SK-N-SH (cell line): Measurements from ENCODE around the gene DBX1.

Experiments used
- EP300 ChIP-seq, 2 experiments: IDR thresholded peaks; 2 replicates each; pipeline versions ENCODE4 v1.4.0 to v1.6.1; 2012; ENCODE audit warnings: borderline replicate concordance in 1 of 2, low read depth in 1 of 2, low read length in 1 of 2
- JUND ChIP-seq: IDR thresholded peaks from 2 replicates; pipeline ENCODE4 v1.4.0; 2012
- MXI1 ChIP-seq: IDR thresholded peaks from 2 replicates; pipeline ENCODE4 v1.6.1; 2012; ENCODE audit warnings: mild to moderate bottlenecking, low read depth, low read length, improper control_type of control experiment
- POLR2AphosphoS5 ChIP-seq: IDR thresholded peaks from 2 replicates; pipeline ENCODE4 v1.6.1; 2012; ENCODE audit warnings: low read depth, low read length
- RCOR1 ChIP-seq: fragments of 150-350 bp; IDR thresholded peaks from 2 replicates; pipeline ENCODE4 v1.6.1; 2017; ENCODE audit warnings: antibody characterized with exemption, low read length
- SIN3A ChIP-seq: IDR thresholded peaks from 2 replicates; pipeline ENCODE4 v1.6.1; 2012; ENCODE audit warnings: low read depth, mild to moderate bottlenecking, low read length, moderate library complexity, borderline replicate concordance
- SMC3 ChIP-seq: IDR thresholded peaks from 2 replicates; pipeline ENCODE4 v1.6.1; 2012; ENCODE audit warnings: low read depth, low read length, improper control_type of control experiment
- TEAD4 ChIP-seq: IDR thresholded peaks from 2 replicates; pipeline ENCODE4 v1.4.0; 2012; ENCODE audit warnings: mild to moderate bottlenecking, borderline replicate concordance; ENCODE audit not compliant: insufficient read depth
- TF ChIP-seq, protein P1 (sequence below): fragments of 200-600 bp; sonication (generic); IDR thresholded peaks from 2 replicates; pipeline ENCODE4 v1.6.1; 2017; ENCODE audit warnings: antibody characterized with exemption, mild to moderate bottlenecking, moderate library complexity
- TF ChIP-seq, protein P2 (sequence below): IDR thresholded peaks from 2 replicates; pipeline ENCODE4 v1.4.0; 2012; ENCODE audit warnings: low read depth
- TF ChIP-seq, protein P3 (sequence below): fragments of 150-350 bp; IDR thresholded peaks from 2 replicates; pipeline ENCODE4 v1.6.1; 2016; ENCODE audit warnings: mild to moderate bottlenecking, low read depth, low read length
- TF ChIP-seq, protein P4 (sequence below): fragments of 150-350 bp; IDR thresholded peaks from 2 replicates; pipeline ENCODE4 v1.6.1; 2017; ENCODE audit warnings: antibody characterized with exemption, low read length, low read depth, borderline replicate concordance

DNA sequence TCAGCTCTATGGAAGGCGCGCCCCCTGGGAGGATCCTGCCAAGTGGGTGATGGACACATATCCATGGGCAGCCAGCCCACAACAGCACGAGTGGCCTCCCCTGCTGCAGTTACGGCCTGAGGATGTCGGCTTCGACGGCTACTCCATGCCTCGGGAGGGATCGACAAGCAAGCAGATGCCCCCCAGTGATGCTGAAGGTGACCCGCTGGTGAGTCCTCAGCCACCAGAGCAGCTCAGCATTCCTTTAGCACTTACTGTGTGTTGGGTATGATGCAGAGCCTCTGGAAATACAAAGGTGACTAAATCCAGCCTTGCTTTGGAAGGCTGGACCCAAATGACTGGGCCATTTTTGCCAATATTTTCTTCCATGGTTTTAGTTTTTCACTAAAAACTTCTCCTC, 45.7 kb downstream of the DBX1 start:
- TF ChIP-seq, protein P1, sequence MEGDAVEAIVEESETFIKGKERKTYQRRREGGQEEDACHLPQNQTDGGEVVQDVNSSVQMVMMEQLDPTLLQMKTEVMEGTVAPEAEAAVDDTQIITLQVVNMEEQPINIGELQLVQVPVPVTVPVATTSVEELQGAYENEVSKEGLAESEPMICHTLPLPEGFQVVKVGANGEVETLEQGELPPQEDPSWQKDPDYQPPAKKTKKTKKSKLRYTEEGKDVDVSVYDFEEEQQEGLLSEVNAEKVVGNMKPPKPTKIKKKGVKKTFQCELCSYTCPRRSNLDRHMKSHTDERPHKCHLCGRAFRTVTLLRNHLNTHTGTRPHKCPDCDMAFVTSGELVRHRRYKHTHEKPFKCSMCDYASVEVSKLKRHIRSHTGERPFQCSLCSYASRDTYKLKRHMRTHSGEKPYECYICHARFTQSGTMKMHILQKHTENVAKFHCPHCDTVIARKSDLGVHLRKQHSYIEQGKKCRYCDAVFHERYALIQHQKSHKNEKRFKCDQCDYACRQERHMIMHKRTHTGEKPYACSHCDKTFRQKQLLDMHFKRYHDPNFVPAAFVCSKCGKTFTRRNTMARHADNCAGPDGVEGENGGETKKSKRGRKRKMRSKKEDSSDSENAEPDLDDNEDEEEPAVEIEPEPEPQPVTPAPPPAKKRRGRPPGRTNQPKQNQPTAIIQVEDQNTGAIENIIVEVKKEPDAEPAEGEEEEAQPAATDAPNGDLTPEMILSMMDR: no peak
- TF ChIP-seq TEAD4 (no peak), MXI1 (no peak), EP300 (IDR thresholded peaks at IDR 0.05; ENCODE audit: borderline replicate concordance in 1 of 2, low read depth in 1 of 2, low read length in 1 of 2) (no peak), POLR2AphosphoS5 (no peak), SIN3A (no peak), JUND (no peak), RCOR1 (no peak), SMC3 (no peak)
- TF ChIP-seq, protein P2, sequence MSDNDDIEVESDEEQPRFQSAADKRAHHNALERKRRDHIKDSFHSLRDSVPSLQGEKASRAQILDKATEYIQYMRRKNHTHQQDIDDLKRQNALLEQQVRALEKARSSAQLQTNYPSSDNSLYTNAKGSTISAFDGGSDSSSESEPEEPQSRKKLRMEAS: no peak
- TF ChIP-seq, protein P3, sequence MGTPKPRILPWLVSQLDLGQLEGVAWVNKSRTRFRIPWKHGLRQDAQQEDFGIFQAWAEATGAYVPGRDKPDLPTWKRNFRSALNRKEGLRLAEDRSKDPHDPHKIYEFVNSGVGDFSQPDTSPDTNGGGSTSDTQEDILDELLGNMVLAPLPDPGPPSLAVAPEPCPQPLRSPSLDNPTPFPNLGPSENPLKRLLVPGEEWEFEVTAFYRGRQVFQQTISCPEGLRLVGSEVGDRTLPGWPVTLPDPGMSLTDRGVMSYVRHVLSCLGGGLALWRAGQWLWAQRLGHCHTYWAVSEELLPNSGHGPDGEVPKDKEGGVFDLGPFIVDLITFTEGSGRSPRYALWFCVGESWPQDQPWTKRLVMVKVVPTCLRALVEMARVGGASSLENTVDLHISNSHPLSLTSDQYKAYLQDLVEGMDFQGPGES: no peak
- TF ChIP-seq, protein P4, sequence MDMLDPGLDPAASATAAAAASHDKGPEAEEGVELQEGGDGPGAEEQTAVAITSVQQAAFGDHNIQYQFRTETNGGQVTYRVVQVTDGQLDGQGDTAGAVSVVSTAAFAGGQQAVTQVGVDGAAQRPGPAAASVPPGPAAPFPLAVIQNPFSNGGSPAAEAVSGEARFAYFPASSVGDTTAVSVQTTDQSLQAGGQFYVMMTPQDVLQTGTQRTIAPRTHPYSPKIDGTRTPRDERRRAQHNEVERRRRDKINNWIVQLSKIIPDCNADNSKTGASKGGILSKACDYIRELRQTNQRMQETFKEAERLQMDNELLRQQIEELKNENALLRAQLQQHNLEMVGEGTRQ: no peak
